Astrocyte (in vitro differentiated cells and primary cell): ENCODE data around the gene KCTD13.

Source experiments
- CTCF ChIP-seq: IDR thresholded peaks from 2 replicates; pipeline ENCODE4 v1.5.1; 2011; ENCODE audit warnings: low read depth, mild to moderate bottlenecking, inconsistent platforms, low read length, moderate library complexity; ENCODE audit not compliant: insufficient read depth
- EZH2 ChIP-seq: IDR thresholded peaks from 2 replicates; pipeline ENCODE4 v1.6.1; 2012; ENCODE audit warnings: mild to moderate bottlenecking, low read length, inconsistent platforms; ENCODE audit not compliant: insufficient read depth

DNA sequence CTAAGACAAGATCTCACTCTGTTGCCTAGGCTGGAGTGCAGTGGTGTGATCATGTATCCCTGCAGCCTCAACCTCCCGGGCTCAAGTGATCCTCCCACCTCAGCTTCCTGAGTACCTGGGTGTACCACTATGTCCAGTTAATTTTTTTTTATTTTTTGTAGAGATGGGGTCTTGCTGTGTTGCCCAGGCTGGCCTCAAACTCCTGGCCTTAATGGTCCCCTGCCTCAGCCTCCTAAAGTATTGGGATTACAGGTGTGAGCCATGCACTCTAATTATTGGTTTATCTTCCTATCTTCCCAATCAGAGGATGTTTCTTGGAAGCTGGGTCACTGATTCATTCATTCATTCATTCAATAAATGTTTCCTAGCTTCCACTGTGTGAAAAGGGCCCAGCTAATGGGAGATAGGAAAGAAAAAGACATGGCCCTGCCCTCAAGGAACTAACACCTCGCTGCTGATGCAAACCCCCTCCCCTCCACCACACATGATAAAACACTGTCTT lies 17.3 kb downstream of the KCTD13 start:
- TF ChIP-seq CTCF (no peak), EZH2 (no peak)
